Measurements from ENCODE around the gene BAZ1A. TPM values are rescaled to one million over a fixed set of nuclear protein-coding genes. Genes with fewer than 3 reads are reported as not detected.

BAZ1A gene
- polyA plus RNA-seq, 2 of the 4 experiments (the other 2 are of a cell fraction), result 32.9 to 38.2 TPM

DNA sequence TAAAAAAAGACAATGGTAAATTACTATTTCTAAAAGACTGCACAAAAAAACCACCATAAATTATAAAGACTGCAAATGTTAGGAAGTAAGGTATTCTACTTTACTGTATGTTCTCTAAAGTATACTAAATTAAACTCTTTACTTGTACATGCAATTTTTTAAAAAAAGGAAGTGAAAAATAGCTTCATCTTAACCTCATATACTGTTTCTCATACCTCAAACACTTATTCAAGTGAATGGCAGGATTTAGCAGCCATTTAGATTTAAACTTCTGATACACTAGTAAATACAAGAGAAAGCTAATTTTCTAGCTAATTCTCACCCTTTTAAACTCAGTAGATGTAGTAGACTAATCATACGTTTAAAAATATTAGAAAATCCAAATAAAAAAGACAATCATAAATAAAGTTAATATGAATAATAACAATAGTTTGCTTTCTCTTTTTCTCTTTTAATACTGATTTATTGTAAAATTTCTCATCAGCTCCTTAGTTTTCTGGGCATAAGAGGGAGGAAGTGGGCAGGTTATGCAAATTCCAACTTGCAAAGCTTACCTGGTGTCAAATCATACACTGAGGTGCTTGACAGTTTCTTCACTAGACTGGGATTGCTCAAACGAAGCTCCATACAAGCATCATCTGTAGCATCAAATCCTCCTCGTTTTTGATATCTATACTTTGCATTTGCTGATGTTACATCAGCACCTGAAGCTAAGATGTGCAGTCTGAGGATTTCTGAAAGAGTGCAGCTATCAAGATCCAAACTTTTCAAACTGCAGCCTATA is 89.7 kb downstream of the BAZ1A start:
- POLR2A ChIA-PET, result interaction anchor here (0.5 kb wide), 2 partner anchors 9 to 55 kb away, joined by 3 read pairs; no protein-coding TSS in a partner anchor

DNA sequence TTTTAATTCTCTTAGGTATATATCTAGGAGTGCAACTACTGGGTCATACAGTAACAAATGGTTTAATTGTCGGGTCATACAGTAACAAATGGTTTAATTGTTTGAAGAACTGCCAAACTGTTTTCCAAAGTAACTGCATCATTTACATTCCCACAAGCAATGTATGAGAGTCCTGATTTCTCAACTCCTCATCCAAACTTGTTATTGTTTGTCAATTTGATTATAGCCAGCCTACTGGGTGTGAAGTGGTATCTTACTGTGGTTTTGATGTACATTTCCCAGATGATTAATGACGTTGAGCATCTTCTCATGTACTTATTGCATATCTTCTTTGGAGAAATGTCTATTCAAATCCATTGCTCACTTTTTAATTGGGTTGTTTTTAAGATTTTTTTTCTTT is 93.1 kb downstream of the BAZ1A start:
- peak; percentile 43 for FAIRE-seq
- no peak overlapping the region for H3K4me3 ChIP-seq
- WGBS (ENCODE audit: missing lambda C conversion rate), result 84% methylated on average over 2 of the region's 2 CpGs
- H3K9me3 ChIP-seq, result no peaks in the 10 kb centered on the region
- no peak overlapping the region for H3K4me2 ChIP-seq
- ChIA-PET CTCF (no interaction called here), POLR2A (no interaction called here)
- no peaks in the 10 kb centered on the region for H3K4me1 ChIP-seq
- DNase-seq (ENCODE audit: low read depth in 1 of 2, low spot score in 1 of 2), result no peak
- no peak overlapping the region for H3K27ac ChIP-seq
- no peak for ATAC-seq
- TF ChIP-seq PBX3 (IDR thresholded peaks at IDR 0.05), result no peak
- TF ChIP-seq HOXA7 (CRISPR knock-in tag; IDR thresholded peaks at IDR 0.05), result no peak

More for the DNA sequence above, 89.7 kb downstream of the BAZ1A start:
- no peak overlapping the region for H3K4me3 ChIP-seq
- H3K4me2 ChIP-seq, result no peak overlapping the region
- H3K4me1 ChIP-seq, result no peaks in the 10 kb centered on the region
- CTCF ChIA-PET, result interaction anchor here (0.9 kb wide), 1 partner anchor 22 kb away, joined by 3 read pairs; no protein-coding TSS in a partner anchor
- H3K27ac ChIP-seq, result no peak overlapping the region
- DNase-seq (ENCODE audit: low read depth in 1 of 2, low spot score in 1 of 2) (no peak), ATAC-seq (no peak), FAIRE-seq (no peak)
- 58% methylated on average over 3 of the region's 3 CpGs for WGBS (ENCODE audit: missing lambda C conversion rate)
- no peak for TF ChIP-seq MAZ (IDR thresholded peaks at IDR 0.05; ENCODE audit: borderline replicate concordance, low read depth, low read length)
- TF ChIP-seq JUN (IDR thresholded peaks at IDR 0.05), result no peak
- TF ChIP-seq, protein P1, sequence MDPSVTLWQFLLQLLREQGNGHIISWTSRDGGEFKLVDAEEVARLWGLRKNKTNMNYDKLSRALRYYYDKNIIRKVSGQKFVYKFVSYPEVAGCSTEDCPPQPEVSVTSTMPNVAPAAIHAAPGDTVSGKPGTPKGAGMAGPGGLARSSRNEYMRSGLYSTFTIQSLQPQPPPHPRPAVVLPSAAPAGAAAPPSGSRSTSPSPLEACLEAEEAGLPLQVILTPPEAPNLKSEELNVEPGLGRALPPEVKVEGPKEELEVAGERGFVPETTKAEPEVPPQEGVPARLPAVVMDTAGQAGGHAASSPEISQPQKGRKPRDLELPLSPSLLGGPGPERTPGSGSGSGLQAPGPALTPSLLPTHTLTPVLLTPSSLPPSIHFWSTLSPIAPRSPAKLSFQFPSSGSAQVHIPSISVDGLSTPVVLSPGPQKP (IDR thresholded peaks at IDR 0.05; ENCODE audit: low read depth, low read length), result no peak
- TF ChIP-seq POLR2A (IDR thresholded peaks at IDR 0.05; ENCODE audit: low read length), result no peak
- no peak for TF ChIP-seq NFE2L2 (conservative IDR thresholded peaks at IDR 0.05; ENCODE audit: low read length)
- no peak for TF ChIP-seq PHF8 (IDR thresholded peaks at IDR 0.05; ENCODE audit: borderline replicate concordance, low read depth)
- TF ChIP-seq MYC (IDR thresholded peaks at IDR 0.05; ENCODE audit: borderline replicate concordance, low read length), result no peak
- TF ChIP-seq KDM5A (IDR thresholded peaks at IDR 0.05), result no peak
- TF ChIP-seq NPAS2 (CRISPR knock-in tag; IDR thresholded peaks at IDR 0.05; ENCODE audit: borderline replicate concordance), result no peak
- TF ChIP-seq MAFK (IDR thresholded peaks at IDR 0.05; ENCODE audit: partially characterized antibody), result no peak
- TF ChIP-seq, protein P2, sequence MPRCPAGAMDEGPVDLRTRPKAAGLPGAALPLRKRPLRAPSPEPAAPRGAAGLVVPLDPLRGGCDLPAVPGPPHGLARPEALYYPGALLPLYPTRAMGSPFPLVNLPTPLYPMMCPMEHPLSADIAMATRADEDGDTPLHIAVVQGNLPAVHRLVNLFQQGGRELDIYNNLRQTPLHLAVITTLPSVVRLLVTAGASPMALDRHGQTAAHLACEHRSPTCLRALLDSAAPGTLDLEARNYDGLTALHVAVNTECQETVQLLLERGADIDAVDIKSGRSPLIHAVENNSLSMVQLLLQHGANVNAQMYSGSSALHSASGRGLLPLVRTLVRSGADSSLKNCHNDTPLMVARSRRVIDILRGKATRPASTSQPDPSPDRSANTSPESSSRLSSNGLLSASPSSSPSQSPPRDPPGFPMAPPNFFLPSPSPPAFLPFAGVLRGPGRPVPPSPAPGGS (IDR thresholded peaks at IDR 0.05), result no peak
- no peaks in the 10 kb centered on the region for H3K9me3 ChIP-seq

GRCh38 chr14:34781242-34781641 is 93.9 kb downstream of the BAZ1A start:
- FAIRE-seq, result peak; percentile 56

DNA sequence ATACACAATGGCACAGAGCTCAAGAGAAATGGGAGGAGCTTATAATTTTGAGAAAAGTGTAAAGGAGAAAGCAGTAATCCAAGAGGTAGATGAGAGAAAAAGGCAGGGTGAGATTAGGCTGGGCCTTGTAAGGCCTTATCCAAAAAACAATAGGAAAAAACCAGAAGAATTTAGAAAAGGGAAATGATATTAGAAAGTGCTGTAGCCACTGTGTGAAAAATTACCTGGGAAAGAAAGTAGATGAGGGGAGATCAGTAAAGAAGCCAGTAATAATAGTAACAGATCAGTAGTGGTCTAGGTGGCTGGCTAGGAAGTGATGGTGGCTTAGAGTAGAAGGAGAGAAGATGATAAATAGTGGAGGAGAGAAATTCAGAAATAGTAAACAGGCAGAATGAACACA is 94.5 kb downstream of the BAZ1A start:
- no peak for DNase-seq (ENCODE audit: low read depth in 1 of 2, low spot score in 1 of 2)
- H3K27ac ChIP-seq, result no peak overlapping the region
- H3K4me2 ChIP-seq, result no peak overlapping the region
- no peak for ATAC-seq
- POLR2A ChIA-PET, result no interaction called here
- H3K4me3 ChIP-seq, result no peak overlapping the region
- CTCF ChIA-PET, result interaction anchor here (1.3 to 1.5 kb wide), 2 partner anchors 18 to 21 kb away, joined by 3 read pairs; no protein-coding TSS in a partner anchor
- H3K4me1 ChIP-seq, result no peaks in the 10 kb centered on the region
- FAIRE-seq, result no peak
- no peaks in the 10 kb centered on the region for H3K9me3 ChIP-seq
- TF ChIP-seq RCOR1 (IDR thresholded peaks at IDR 0.05; ENCODE audit: low read depth, low read length) (no peak), ZC3H11A (IDR thresholded peaks at IDR 0.05) (no peak), ESRRA (IDR thresholded peaks at IDR 0.05; ENCODE audit: borderline replicate concordance, low read length) (no peak), CHD4 (IDR thresholded peaks at IDR 0.05; ENCODE audit: borderline replicate concordance) (no peak), HOXA7 (CRISPR knock-in tag; IDR thresholded peaks at IDR 0.05) (no peak), HOXB5 (CRISPR knock-in tag; IDR thresholded peaks at IDR 0.05) (no peak)

More at GRCh38 chr14:34781242-34781641, 93.9 kb downstream of the BAZ1A start:
- Histone ChIP-seq H3K4me3 (no peak overlapping the region), H3K4me2 (no peak overlapping the region), H3K9me3 (no peaks in the 10 kb centered on the region), H3K4me1 (no peaks in the 10 kb centered on the region), H3K27ac (no peak overlapping the region)
- ChIA-PET CTCF (interaction anchor here (1.3 to 1.5 kb wide), 2 partner anchors 17 to 21 kb away, joined by 3 read pairs; no protein-coding TSS in a partner anchor), POLR2A (no interaction called here)
- DNase-seq (ENCODE audit: low read depth in 1 of 2, low spot score in 1 of 2) (no peak), ATAC-seq (peak in 1 of 2 experiments; percentile 23; a peak in 2 of 6 replicates)
- TF ChIP-seq BHLHE40 (IDR thresholded peaks at IDR 0.05; ENCODE audit: low read depth, low read length) (no peak), CHD2 (IDR thresholded peaks at IDR 0.05; ENCODE audit: low read length, partially characterized antibody) (no peak), HOXB13 (CRISPR knock-in tag; IDR thresholded peaks at IDR 0.05; ENCODE audit: low read depth) (no peak), NPAS2 (CRISPR knock-in tag; IDR thresholded peaks at IDR 0.05; ENCODE audit: borderline replicate concordance) (no peak), MAFK (IDR thresholded peaks at IDR 0.05; ENCODE audit: partially characterized antibody) (no peak), CBX8 (IDR thresholded peaks at IDR 0.05) (no peak), ZSCAN20 (CRISPR knock-in tag; IDR thresholded peaks at IDR 0.05) (no peak)
- 100% methylated on average over 1 of the region's 1 CpG for WGBS (ENCODE audit: missing lambda C conversion rate)
